ENCODE measurements around the gene MRPL24.

- no peak for TF ChIP-seq CTCF (IDR thresholded peaks at IDR 0.05; ENCODE audit: low read depth, low read length, poor library complexity, severe bottlenecking)
- no peak for TF ChIP-seq EZH2phosphoT487 (IDR thresholded peaks at IDR 0.05; ENCODE audit: borderline replicate concordance, low read length)
These were observed 31.0 kb downstream of the MRPL24 start for GRCh38 chr1:156709757-156710489.
